Aorta (tissue), 5 donors: ENCODE measurements around the gene AIFM3. TPM values are rescaled to one million over a fixed set of nuclear protein-coding genes. Genes with fewer than 3 reads are reported as not detected.

ENCODE experiments used
- ATAC-seq: fragments of 200-7000 bp; cut with Tn5 transposase; one replicate; pipeline ENCODE4 v1.9.1; 2022; ENCODE audit warnings: moderate library complexity; ENCODE audit not compliant: low FRiP score
- DNase-seq, 2 donors: peaks; one replicate each; pipeline ENCODE4 v3.0.0-alpha.2; 2020
- H3K27ac ChIP-seq, 2 donors: one replicate each; pipeline ENCODE4 v1.5.1; 2013; ENCODE audit warnings: low read length in 2 of 2, mild to moderate bottlenecking in 2 of 2, moderate library complexity in 2 of 2, control low read depth in 1 of 2, inconsistent platforms in 1 of 2, low read depth in 1 of 2
- H3K27me3 ChIP-seq, 2 donors: one replicate each; pipeline ENCODE4 v1.6.1; 2013; ENCODE audit warnings: control low read depth in 1 of 2, low read length in 1 of 2, mild to moderate bottlenecking in 1 of 2, moderate library complexity in 1 of 2; ENCODE audit not compliant: insufficient read depth in 2 of 2, control insufficient read depth in 1 of 2
- H3K36me3 ChIP-seq, 2 donors: one replicate each; pipeline ENCODE4 v1.6.1; 2013; ENCODE audit warnings: control low read depth in 1 of 2, low read length in 1 of 2, mild to moderate bottlenecking in 1 of 2; ENCODE audit not compliant: insufficient read depth in 2 of 2, control insufficient read depth in 1 of 2
- H3K4me1 ChIP-seq, 2 donors: one replicate each; pipeline ENCODE4 v1.6.1; 2013; ENCODE audit warnings: low read length in 2 of 2, control low read depth in 1 of 2, mild to moderate bottlenecking in 1 of 2, moderate library complexity in 1 of 2; ENCODE audit not compliant: insufficient read depth in 2 of 2, control insufficient read depth in 1 of 2
- H3K4me3 ChIP-seq, 2 donors: one replicate each; pipeline ENCODE4 v1.5.1; 2013; ENCODE audit warnings: low read length in 2 of 2, control low read depth in 1 of 2, mild to moderate bottlenecking in 1 of 2
- H3K9me3 ChIP-seq: one replicate; pipeline ENCODE4 v1.6.1; 2013; ENCODE audit warnings: mild to moderate bottlenecking, low read length; ENCODE audit not compliant: control insufficient read depth
- WGBS, 2 donors: extraction: QIAGEN DNeasy Blood & Tissue Kit; methylation state at CpG; one replicate each; pipeline ENCODE4 v1.1.7; 2013; 5-methylcytosine and 5-hydroxymethylcytosine counted together
- intact Hi-C, 2 donors: fragments of 100-400 bp; cut with DNase I; formaldehyde crosslinking; loops; one replicate each; pipeline versions ENCODE4 v1.14.2 to v1.15.0; 2022
- polyA plus RNA-seq, 2 donors: library from polyadenylated mRNA; stranded (reverse); fragments of 200-250 nt; gene quantifications; one replicate each; pipeline ENCODE4 v1.2.3, GENCODE V29; 2013
- total RNA-seq, 2 donors: library from RNA; stranded (reverse); fragmentation: NEBNext Ultra II Directional; extraction: Animal tissue kit (Norgen Biotek cat#: 25700); gene quantifications; one replicate each; pipeline ENCODE4 v1.2.1, GENCODE V29; 2021
- donor health status: healthy with polysubstance abuse.
- donor health status: Bipolar disorder and iron deficiency.
- donor health status: DM: no; HTN: no; CAD: no.
- donor health status: DM: no; HTN: no; CAD: no.
- donor health status: DM: yes; HTN: yes; CAD: no.

AIFM3 gene
- total and polyA plus RNA-seq, 4 donors, result 1.0 to 3.8 (median 1.8) TPM

- Histone ChIP-seq H3K27me3 (no peaks in the 10 kb centered on the region), H3K4me1 (no peaks in the 10 kb centered on the region), H3K27ac (no peak overlapping the region), H3K4me3 (no peak overlapping the region), H3K36me3 (peaks cover 0 to 4% of the 10 kb centered on the region in 2 donors), H3K9me3 (no peaks in the 10 kb centered on the region)
- intact Hi-C loops, result no loop called here
- no peak for ATAC-seq
- 89 to 91% methylated on average over 21 to 23 of the region's 23 CpGs for WGBS, 2 donors
- no peak for DNase-seq
Observed at GRCh38 chr22:20995329-20996030, 28.4 kb downstream of the AIFM3 start.

GRCh38 chr22:20996031-20996410 is 29.0 kb downstream of the AIFM3 start:
- Histone ChIP-seq H3K36me3 (peaks cover 0 to 4% of the 10 kb centered on the region in 2 donors), H3K27me3 (no peaks in the 10 kb centered on the region), H3K4me1 (no peaks in the 10 kb centered on the region), H3K27ac (no peak overlapping the region), H3K4me3 (no peak overlapping the region), H3K9me3 (no peaks in the 10 kb centered on the region)
- intact Hi-C loops, result no loop called here
- ATAC-seq (no peak), DNase-seq (no peak)
- 93 to 95% methylated on average over 10 of the region's 10 CpGs for WGBS, 2 donors

- Histone ChIP-seq H3K27ac (no peak overlapping the region), H3K9me3 (no peaks in the 10 kb centered on the region), H3K36me3 (peaks cover 0 to 2% of the 10 kb centered on the region in 2 donors), H3K27me3 (no peaks in the 10 kb centered on the region), H3K4me1 (no peaks in the 10 kb centered on the region), H3K4me3 (no peak overlapping the region)
- intact Hi-C loops, result no loop called here
- 88 to 89% methylated on average over 27 of the region's 27 CpGs for WGBS, 2 donors
- DNase-seq (no peak), ATAC-seq (no peak)
Observed at GRCh38 chr22:20996598-20997535, 29.8 kb downstream of the AIFM3 start.

GRCh38 chr22:20997536-20998257 is 30.6 kb downstream of the AIFM3 start:
- no peaks in the 10 kb centered on the region for H3K4me1 ChIP-seq
- H3K27ac ChIP-seq, result no peak overlapping the region
- H3K9me3 ChIP-seq, result no peaks in the 10 kb centered on the region
- WGBS, 2 donors, result 73 to 75% methylated on average over 13 of the region's 13 CpGs
- DNase-seq (no peak), ATAC-seq (no peak)
- no peaks in the 10 kb centered on the region for H3K27me3 ChIP-seq
- intact Hi-C loops, result no loop called here
- H3K4me3 ChIP-seq, result no peak overlapping the region
- H3K36me3 ChIP-seq, result no peaks in the 10 kb centered on the region

GRCh38 chr22:20998411-20999336 is 31.6 kb downstream of the AIFM3 start:
- Histone ChIP-seq H3K27ac (no peak overlapping the region), H3K36me3 (no peaks in the 10 kb centered on the region), H3K27me3 (no peaks in the 10 kb centered on the region), H3K9me3 (no peaks in the 10 kb centered on the region), H3K4me3 (no peak overlapping the region), H3K4me1 (no peaks in the 10 kb centered on the region)
- 59 to 63% methylated on average over 7 of the region's 7 CpGs for WGBS, 2 donors
- no peak for DNase-seq
- no peak for ATAC-seq
- intact Hi-C loops, result no loop called here

- H3K27ac ChIP-seq, result no peak overlapping the region
- no peaks in the 10 kb centered on the region for H3K36me3 ChIP-seq
- no peak for DNase-seq
- intact Hi-C loops, result no loop called here
- ATAC-seq, result no peak
- WGBS, 2 donors, result 82 to 87% methylated on average over 27 of the region's 27 CpGs
- H3K4me3 ChIP-seq, result no peak overlapping the region
- no peaks in the 10 kb centered on the region for H3K4me1 ChIP-seq
- no peaks in the 10 kb centered on the region for H3K9me3 ChIP-seq
- H3K27me3 ChIP-seq, result no peaks in the 10 kb centered on the region
Observed at GRCh38 chr22:20999350-21000206, 32.5 kb downstream of the AIFM3 start.

- WGBS, 2 donors, result 51 to 53% methylated on average over 21 to 22 of the region's 22 CpGs
- Histone ChIP-seq H3K27me3 (no peaks in the 10 kb centered on the region), H3K27ac (no peak overlapping the region), H3K9me3 (no peaks in the 10 kb centered on the region), H3K4me1 (no peaks in the 10 kb centered on the region), H3K36me3 (no peaks in the 10 kb centered on the region), H3K4me3 (peak overlapping the region; percentile 12 to 27)
- no peak for DNase-seq
- ATAC-seq, result no peak
- intact Hi-C loops, result no loop called here
Observed at GRCh38 chr22:21000207-21000986, 33.3 kb downstream of the AIFM3 start.
